ENCODE data around the gene POU3F1. TPM values are rescaled to one million over a fixed set of nuclear protein-coding genes. Genes with fewer than 3 reads are reported as not detected.

Gene POU3F1
- total RNA-seq, 1 donor, result under 0.01 TPM

DNA sequence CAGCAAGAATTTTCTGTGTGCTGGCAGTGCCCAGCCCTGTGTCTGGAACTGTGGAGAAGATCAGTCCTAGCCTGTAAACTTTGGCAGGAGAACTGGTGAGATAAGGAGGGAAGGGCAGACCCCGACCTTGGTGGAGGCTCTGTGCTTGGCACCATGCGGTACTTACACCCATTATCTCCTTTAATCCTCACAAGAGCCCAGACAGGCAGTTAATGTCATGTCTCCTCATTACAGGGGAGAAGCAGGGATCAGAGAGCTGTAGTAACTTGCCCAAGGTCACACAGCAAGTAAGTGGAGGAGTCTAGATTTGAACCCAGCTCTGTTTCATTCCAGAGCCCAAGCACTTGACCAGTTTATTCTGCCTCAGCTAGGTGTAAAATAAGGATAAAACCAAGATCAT, 13.9 kb upstream of the POU3F1 start:
- no peak overlapping the region for H3K4me3 ChIP-seq (ENCODE audit: low read depth, low read length)
- no peak for DNase-seq (ENCODE audit: low read depth)
- TF ChIP-seq, protein P1, sequence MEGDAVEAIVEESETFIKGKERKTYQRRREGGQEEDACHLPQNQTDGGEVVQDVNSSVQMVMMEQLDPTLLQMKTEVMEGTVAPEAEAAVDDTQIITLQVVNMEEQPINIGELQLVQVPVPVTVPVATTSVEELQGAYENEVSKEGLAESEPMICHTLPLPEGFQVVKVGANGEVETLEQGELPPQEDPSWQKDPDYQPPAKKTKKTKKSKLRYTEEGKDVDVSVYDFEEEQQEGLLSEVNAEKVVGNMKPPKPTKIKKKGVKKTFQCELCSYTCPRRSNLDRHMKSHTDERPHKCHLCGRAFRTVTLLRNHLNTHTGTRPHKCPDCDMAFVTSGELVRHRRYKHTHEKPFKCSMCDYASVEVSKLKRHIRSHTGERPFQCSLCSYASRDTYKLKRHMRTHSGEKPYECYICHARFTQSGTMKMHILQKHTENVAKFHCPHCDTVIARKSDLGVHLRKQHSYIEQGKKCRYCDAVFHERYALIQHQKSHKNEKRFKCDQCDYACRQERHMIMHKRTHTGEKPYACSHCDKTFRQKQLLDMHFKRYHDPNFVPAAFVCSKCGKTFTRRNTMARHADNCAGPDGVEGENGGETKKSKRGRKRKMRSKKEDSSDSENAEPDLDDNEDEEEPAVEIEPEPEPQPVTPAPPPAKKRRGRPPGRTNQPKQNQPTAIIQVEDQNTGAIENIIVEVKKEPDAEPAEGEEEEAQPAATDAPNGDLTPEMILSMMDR (IDR thresholded peaks at IDR 0.05; ENCODE audit: insufficient read depth, low read depth, low read length), result no peak

DNA sequence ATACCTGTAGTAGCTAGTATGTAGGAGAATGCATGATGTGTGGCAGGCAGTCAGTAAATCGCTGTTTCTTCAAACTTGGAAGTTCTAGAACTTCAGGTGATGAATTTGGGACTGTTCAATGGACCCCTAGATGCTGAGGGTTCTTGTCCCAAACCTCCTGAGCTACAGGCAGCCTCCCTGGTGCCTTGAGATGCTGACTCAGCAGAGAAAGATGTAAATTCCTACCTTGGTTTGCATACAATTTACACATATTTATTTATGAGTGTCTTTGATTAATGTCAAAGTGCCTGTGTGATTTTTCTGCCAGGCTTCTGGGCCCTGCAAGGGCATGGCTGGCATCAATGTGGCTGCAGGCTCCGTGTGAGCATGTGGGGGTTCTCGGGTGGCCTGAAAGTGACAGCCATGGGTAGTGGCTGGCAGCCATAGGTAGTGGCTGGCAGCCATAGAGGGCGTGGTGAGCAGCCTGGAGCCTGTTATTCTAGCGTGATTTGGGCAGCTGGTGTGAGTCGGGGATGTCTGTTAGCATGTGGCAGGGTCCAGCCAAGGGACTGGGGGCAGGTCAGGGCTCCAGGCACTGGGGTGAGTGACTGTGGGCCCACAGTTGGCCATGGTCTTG, 13.2 kb upstream of the POU3F1 start:
- TF ChIP-seq, protein P1 (IDR thresholded peaks at IDR 0.05; ENCODE audit: insufficient read depth, low read depth, low read length), result no peak
- H3K4me3 ChIP-seq (ENCODE audit: low read depth, low read length), result no peak overlapping the region
- DNase-seq (ENCODE audit: low read depth), result no peak

DNA sequence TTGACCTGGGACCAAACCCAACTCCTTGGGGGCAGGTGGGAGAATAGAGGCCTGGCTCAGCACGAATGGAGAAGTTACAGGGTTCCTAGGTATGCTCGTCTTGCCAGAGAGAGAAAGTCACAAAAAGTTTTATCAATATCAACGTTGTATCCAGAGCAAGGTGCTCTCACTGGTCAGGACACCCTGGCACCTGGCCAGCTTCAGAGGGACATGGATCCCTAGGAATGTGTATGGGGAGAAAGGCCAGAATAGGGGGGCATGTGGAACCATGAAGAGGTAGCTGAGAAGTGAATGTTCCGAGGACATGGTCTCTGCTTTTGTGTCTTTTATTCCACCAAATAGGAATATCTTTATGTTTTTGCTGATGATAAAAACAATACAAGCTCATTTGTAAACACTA, 9.4 kb upstream of the POU3F1 start:
- TF ChIP-seq, protein P1 (IDR thresholded peaks at IDR 0.05; ENCODE audit: insufficient read depth, low read depth, low read length), result no peak
- no peak overlapping the region for H3K4me3 ChIP-seq (ENCODE audit: low read depth, low read length)
- no peak for DNase-seq (ENCODE audit: low read depth)

DNA sequence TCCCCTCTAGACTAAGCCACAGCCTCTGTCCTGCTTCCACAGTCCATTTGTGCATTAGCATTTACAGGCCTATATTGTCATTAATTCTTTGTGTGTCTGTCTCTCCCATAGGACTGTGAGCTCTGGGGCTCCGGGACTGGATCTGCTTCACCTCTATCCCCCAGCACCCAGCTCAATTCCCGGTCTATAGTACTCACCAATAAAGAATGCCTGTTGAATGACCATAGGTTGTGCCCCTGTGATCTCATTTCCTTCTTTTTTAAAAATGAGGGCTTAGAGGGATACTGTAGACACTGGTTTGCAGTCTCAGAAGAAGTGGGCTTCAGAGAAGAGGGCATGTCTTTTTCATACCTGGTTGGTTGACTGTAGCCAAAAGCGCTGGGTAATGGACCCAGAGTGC, 8.8 kb upstream of the POU3F1 start:
- no peak for DNase-seq (ENCODE audit: low read depth)
- H3K4me3 ChIP-seq (ENCODE audit: low read depth, low read length), result no peak overlapping the region
- TF ChIP-seq, protein P1 (IDR thresholded peaks at IDR 0.05; ENCODE audit: insufficient read depth, low read depth, low read length), result no peak

DNA sequence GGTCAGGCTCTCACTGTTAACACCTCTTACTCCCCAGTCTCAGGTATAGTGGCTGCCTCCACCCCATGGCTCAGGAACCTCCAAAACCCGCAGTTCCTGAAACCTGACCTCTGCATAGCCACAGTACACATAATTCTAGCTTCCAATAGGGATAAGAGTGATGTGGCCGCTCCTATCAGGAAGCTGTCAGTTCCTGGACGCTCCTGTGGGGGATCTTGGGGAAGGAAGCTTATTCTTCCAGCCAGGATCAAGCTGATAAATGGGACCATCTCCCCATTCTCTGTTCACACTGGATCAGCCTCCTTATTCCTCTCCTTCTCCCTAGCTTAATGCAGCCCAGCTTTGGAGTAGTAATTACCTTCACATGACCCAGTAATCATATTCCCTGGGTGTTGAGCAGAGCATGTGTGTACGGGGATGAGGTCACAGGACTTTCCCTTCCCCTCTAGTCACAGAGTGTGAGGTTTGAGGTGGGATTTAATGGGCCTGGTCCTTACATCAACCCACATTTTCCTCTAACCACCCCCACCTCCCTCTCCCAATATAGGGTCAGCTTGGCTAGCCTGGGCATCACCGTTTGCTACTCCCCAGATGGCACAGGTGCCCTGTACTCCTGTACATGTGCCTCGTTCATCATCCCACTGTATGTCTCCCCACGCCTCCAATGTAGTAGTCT, 7.0 kb upstream of the POU3F1 start:
- DNase-seq (ENCODE audit: low read depth), result no peak
- H3K4me3 ChIP-seq (ENCODE audit: low read depth, low read length), result no peak overlapping the region
- TF ChIP-seq, protein P1 (IDR thresholded peaks at IDR 0.05; ENCODE audit: insufficient read depth, low read depth, low read length), result no peak

DNA sequence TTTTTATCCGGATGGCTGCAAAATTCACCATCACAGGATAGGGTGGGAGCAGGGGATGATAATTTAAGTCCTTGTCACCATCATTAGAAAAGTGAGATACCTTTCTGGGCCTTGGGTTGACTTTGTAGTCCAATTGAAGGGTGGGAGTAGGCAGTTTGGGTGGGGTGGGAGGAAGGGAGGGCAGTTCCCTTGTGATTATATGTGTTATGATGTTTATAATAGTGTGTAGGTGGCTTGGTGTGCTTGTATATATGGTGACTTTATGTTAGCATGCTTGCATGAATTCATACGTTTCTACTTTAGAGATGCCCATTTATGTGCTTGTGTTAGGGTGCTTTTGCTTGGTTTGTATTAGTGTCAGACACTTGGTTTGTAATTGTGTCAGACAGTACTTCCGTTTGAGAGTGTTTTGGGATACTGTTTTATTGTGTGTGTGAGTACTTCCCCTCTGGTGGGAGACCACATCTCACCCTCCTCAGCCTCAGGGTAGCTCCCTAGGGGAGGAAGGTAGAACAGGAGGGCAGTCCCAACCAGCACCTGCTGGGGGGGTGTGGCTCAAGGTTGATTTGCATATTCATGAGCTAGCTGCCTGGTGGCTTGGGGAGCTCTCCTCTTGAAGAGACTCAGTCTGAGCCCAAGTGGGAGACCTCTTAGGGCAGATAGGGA, 6.3 kb upstream of the POU3F1 start:
- DNase-seq (ENCODE audit: low read depth), result no peak

More for the DNA sequence above, 6.3 kb upstream of the POU3F1 start:
- H3K4me3 ChIP-seq (ENCODE audit: low read depth, low read length), result no peak overlapping the region
- TF ChIP-seq, protein P1 (IDR thresholded peaks at IDR 0.05; ENCODE audit: insufficient read depth, low read depth, low read length), result no peak
